Measurements from ENCODE around the gene SHANK1.

SHANK1 gene

DNA sequence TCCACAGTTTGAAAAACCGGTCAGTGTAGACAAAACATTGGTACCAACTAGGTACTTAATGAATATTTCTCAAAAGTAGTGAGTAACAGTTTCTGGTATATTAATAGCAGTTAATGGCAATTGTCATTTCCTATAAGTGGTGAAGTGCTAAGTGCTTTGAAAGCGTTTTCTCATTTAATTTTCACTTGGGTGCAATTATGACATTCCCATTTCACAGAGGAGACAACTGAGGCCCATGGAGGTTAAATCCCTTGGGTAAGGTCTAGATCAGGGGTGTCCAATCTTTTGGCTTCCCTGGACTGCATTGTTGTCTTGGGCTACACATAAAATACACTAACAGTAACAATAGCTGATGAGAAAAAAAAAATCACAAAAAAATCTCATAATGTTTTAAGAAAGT, 79.2 kb downstream of the SHANK1 start:
- TF ChIP-seq, protein P1, sequence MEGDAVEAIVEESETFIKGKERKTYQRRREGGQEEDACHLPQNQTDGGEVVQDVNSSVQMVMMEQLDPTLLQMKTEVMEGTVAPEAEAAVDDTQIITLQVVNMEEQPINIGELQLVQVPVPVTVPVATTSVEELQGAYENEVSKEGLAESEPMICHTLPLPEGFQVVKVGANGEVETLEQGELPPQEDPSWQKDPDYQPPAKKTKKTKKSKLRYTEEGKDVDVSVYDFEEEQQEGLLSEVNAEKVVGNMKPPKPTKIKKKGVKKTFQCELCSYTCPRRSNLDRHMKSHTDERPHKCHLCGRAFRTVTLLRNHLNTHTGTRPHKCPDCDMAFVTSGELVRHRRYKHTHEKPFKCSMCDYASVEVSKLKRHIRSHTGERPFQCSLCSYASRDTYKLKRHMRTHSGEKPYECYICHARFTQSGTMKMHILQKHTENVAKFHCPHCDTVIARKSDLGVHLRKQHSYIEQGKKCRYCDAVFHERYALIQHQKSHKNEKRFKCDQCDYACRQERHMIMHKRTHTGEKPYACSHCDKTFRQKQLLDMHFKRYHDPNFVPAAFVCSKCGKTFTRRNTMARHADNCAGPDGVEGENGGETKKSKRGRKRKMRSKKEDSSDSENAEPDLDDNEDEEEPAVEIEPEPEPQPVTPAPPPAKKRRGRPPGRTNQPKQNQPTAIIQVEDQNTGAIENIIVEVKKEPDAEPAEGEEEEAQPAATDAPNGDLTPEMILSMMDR (IDR thresholded peaks at IDR 0.05): no peak

DNA sequence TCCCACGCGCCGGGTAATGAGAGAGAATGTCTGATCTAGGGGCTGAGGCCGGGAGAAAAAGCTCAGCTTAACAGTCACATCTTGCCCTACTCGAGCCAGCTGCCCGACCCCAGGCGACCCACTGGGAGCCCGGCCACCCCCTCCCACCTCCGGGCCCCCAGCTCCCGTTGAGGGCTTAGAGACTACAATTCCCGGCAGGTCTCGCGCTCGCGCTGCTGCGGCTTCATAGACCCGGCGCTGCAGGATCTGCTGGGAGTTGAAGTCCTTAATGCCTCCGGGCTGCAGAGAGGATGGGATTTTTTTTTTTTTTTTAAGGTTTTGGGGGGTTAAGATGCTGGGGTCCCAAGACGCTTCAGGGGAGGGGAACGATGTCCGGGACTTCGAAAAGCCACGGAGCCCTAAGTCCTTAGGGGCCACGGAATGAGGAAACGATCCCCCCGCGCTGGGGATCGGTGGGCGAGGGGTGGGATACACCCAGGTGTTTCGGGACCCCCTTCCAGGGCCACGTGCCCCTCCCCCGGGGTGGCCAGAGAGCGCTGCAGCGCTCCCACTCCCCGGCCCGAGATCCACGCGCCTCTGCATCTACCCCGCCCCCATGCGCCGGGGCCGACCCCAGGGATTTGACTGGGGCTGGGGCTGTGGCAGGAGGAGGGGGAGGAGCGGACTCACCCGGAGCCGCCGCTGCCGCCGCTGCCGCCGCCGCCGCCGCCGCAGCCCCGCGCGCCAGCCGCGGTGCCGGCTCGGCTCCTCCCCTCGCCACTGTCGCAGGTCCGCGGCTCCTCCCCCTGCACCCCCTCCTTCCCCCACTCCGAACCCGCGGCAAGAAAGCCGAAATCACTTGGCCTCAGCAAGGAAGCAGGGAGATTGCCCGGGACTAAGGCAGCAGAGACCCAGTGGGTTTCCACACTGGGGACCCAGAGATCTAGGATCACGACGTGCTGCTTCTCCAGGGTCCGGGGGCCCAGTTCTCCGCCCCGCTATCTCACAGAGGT, 80.2 kb downstream of the SHANK1 start, which contains the start of gene SYT3:
Gene SYT3 (minus strand): TSS at position 761 of the 992 bp plus-strand sequence. CDS start 2,470 bp downstream, outside the sequence.
- TF ChIP-seq, protein P1 (IDR thresholded peaks at IDR 0.05): no peak

DNA sequence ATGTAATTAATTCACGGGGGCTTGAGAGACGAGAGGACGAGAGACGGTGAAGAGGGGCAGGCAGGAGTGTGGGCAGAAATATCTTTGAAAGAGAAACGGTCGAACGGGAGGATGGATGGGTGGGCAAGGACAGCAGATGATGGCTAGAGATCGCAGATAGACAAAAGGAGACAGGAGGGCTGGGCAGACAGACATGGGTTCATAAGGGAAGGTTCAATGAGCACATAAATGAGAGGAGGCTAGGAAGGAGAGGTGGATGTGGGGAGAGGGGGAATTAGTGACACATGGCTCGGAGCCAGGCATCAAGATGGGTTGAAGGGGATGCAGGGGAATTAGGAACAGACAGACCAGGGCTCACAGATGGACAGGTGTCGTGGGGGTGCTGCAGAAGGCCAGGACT, 81.0 kb downstream of the SHANK1 start:
- TF ChIP-seq, protein P1 (IDR thresholded peaks at IDR 0.05): no peak

DNA sequence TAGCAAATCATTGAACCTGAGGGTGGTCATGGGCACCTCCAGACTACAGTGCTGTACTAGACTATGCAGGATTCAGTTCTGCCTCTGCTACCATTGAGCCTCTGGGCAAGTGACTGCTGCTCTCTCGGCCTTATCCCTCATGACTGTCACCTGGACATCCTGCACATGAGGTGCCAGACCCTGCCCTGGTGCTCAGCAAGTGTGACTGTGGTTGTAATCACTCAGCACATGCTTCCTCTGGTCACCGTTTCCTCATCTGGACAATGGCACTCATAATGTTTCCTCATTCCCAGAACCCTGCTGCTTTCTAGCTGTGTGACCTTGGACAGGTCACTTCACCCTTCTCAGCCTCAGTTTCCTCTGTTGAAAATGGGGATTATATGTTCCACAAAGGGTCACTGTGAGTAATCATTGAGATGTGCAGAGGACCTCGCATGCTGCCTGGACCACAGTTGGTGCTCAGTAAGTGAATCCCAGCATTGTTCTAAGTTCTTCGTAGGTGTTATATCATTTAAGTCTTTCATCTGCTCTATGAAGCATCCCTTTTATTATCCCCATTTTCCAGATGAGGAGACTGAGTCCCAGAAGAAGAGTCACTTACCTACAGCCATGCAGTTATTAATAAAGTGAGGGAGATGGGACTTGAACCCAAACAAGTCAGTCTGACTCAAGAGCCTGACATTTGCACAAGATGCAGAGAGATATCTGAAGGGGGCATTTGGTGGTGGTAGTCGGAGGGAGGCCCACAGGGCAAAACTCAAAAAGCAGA, 83.1 kb downstream of the SHANK1 start:
- TF ChIP-seq, protein P1 (IDR thresholded peaks at IDR 0.05): no peak

DNA sequence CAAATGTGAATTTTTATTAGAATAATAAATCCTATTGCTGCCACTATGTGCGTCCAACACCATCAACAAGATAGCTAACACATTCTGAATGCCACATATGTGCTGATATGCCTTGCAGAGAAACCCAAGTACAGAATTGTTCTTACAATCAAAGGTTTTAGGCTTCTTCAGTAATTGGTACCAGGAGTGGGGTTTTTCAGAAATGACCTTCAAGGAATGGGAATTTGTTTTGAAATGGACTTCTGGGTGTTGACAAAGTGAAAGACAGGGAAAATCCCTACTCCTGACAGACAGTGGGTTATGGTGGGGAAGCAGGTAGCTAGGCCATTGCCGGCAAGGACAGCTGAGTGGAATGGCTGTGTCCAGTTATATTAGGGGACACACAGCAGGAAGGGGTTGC, 85.6 kb downstream of the SHANK1 start:
- TF ChIP-seq, protein P1 (IDR thresholded peaks at IDR 0.05): no peak

DNA sequence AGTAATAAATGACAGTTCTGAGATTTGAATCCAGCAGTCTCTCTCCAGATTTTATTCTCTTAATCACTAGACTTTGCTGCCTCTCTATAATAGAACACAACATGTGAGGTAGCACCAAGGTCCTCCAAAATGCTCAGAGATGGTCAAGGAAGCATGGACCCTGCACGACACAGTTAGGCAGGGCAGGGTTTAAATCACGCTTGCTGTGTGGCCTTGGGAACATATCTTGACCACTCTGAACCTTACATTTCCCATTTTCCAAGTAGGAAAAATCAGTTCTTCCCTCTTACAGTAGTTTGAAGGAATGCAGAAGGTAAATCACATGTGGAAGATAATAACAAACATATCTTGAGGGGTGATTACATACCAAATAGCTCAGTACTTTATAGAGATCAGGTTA, 86.2 kb downstream of the SHANK1 start:
- TF ChIP-seq, protein P1 (IDR thresholded peaks at IDR 0.05): no peak

DNA sequence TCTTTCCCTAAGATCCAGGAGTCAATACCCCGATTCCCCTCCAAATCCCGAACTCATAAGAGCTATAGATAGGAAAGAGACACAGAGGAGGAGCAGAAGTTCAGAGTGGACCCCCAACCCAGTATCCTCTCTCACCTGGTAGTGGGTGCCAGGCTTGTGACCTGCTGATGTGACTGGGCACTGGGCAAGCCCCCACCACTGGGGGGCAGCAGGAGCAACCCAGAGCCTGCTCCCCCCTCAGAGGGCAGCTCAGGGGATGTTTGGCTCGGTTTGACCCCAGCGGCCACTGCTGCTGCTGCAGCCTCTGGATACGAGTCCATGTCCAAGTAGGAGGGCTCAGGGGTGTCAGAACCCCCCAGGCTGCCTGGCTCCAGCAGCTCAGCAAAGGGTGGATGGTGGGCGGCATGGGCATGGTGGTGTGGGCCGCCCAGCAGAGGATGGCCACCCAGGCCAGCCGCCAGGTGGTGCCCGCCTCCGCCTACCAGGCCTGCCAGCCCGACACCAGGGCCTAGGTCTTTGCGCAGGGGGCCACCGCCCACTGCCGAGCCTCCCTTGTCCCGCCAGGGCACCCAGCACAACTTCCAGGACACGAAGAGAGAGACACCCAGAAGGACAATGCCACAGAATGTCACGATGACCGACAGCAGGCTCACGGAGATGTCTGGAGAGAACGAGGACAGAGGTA, 87.3 kb downstream of the SHANK1 start:
- TF ChIP-seq, protein P1 (IDR thresholded peaks at IDR 0.05): no peak

All from LNCAP (cell line).